Stimulated activated CD8-positive, alpha-beta memory T cell treated with anti-CD3 and anti-CD28 coated beads, Interleukin-4, amount 100 ng/mL, for 4 hours (primary cell): ENCODE results near the gene SMAD3.

Experiments
- DNase-seq, 2 donors: peaks; one replicate each; pipeline ENCODE4 v3.0.0-alpha.2; 2020; ENCODE audit warnings: low read depth in 2 of 2, low spot score in 1 of 2

Gene SMAD3

DNA sequence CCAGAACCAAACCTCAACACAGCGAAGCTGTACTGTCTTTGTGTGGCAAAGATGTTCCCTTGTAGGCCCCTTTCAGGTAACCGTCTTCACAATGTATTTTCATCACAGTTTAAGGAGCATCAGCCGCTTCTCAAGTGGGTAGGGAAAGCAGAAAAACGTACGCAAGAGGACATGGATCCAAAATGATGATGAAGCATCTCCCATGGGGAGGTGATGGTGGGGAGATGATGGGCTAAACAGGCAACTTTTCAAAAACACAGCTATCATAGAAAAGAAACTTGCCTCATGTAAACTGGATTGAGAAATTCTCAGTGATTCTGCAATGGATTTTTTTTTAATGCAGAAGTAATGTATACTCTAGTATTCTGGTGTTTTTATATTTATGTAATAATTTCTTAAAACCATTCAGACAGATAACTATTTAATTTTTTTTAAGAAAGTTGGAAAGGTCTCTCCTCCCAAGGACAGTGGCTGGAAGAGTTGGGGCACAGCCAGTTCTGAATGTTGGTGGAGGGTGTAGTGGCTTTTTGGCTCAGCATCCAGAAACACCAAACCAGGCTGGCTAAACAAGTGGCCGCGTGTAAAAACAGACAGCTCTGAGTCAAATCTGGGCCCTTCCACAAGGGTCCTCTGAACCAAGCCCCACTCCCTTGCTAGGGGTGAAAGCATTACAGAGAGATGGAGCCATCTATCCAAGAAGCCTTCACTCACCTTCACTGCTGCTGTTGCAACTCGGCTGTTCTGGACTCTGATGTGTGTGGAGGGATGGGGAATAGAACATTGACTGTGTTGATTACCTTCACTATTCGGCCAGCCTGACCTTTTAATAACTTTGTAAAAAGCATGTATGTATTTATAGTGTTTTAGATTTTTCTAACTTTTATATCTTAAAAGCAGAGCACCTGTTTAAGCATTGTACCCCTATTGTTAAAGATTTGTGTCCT lies 129.0 kb downstream of the SMAD3 start:
- no peak for DNase-seq

GRCh38 chr15:67195305-67195704 lies 129.9 kb downstream of the SMAD3 start:
- no peak for DNase-seq

- DNase-seq = no peak
These were observed 130.8 kb downstream of the SMAD3 start for GRCh38 chr15:67196222-67196621.

DNA sequence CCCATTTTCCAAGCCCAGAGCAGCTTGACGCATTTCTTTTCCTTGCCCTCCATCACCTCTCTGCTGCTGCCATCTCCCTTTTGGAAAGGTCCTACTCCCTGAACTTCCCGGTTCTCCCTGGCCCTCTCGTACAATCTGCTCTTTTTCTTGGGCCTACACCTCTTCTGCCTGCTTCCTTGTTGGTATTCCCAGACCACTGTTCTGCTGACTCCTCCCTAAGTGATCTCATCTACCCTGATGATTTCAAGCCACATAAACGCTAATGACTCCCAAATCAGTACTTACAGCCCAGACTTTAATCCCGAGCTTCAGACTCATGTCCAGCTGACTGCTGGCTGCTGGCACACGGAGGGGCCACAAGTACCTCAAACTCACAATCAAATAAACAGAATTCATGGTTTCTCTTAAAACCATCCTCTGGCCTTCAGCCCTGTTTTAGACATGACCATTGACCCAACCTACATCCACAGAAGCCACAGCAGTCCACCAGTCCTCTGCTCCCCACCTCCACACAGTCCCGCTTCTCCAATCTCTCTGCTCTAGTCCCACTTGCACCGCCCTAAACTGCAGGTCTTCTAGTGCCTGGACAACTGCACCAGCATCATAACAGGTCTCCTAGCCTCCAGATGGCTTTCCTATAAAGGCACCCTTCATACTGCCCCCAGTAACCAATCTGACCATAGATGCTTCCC lies 131.4 kb downstream of the SMAD3 start:
- no peak for DNase-seq

DNA sequence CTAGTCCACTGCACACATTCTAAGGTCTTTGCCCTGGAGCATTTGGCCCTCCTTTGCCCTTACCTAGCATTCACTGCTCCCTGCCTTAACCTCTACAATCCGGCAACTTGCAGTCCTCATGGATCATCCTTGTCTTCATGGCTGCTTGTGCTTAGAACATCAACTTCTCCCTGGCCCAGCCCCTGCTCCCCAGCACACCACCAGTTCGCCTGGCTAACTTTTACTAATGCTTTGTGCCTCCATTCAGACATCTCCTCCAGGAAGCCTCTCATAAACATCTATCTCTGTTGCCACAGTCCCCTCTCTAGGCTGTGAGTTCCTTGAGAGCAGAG lies 131.9 kb downstream of the SMAD3 start:
- DNase-seq = no peak

DNA sequence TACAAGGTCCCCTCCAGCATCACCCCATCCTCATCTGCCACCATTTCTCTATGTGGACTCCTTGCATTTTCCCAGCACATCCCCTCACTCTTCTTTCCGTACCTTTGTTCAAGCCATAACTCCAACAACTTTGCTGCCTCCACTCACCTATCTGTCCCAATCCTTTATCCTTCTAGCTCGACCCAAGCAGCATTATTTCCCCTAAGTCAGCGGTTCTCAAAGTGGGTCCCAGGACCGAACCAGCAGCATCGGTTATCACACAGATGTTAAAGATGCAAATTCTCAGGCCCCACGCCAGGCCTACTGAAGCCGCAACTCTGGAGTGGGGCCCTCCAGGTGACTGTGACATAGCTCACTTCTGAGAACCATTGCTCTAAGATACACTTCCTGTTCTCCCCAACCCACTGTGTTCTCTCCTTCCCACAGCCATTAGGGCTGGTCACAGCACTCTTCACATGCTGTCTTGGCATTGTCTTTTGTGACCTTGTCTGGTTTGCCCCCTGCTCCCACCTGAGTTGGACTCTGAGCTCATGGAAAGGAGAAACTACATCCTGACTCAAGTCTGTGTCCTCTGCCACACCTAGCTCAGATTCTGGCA lies 132.9 kb downstream of the SMAD3 start:
- no peak for DNase-seq

DNA sequence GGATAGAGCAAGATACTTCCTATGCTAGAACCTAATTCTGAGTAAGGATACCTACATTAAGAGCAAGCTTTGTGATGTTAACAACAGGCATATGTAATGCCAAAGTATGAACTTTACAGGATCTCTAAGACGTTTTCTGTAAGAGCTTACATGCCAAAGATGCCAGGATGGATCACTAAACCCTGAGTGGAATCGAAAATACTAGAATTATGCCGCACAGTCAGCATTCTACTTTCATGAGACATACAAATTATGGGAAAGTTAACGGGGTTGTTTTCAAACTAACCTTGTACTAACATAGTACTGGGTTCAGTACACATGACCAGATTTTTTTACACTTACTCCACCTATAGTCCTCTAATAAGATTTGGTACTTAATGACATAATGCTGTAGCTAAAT lies 134.0 kb downstream of the SMAD3 start:
- no peak for DNase-seq

- no peak for DNase-seq
These were observed 134.7 kb downstream of the SMAD3 start for GRCh38 chr15:67199881-67200763.

DNA sequence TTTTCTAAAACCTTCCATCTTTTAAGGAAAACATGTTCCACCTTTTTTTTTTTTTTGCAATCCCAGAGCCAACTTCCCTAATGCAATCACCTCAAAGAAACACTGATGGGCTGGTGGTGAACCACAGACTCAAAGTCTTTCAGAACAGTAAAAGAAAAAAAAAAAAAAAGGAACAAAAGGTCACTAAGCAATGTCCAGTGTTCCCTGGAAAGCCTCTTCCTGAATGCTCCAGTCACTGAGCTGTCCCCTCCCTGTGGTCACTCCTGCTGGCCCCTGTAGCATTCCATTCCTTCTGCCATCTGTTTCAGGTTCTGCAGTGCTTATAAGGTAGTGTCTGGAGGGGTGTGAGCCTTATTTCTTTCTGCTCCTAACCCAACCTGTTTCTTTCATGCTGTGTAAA lies 135.7 kb downstream of the SMAD3 start:
- no peak for DNase-seq

DNA sequence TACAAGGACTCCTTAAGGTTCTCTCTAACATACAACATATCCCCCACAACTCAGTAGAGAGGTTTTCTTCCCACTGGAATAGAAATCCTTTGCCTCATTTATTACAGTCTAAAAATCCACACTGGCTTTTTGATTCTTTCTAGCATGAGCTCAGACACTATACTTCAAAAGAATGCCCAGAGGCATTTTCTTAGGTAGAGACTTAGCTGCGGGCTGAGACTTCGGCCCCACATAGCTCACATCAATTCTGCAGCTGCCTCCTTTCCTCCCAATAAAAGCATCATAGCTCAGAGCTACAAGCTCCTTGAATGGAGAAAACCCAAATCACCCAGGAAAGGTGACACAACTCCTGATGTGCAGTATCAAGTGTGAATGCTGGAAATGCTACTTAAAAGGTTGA lies 136.7 kb downstream of the SMAD3 start:
- DNase-seq = no peak

DNA sequence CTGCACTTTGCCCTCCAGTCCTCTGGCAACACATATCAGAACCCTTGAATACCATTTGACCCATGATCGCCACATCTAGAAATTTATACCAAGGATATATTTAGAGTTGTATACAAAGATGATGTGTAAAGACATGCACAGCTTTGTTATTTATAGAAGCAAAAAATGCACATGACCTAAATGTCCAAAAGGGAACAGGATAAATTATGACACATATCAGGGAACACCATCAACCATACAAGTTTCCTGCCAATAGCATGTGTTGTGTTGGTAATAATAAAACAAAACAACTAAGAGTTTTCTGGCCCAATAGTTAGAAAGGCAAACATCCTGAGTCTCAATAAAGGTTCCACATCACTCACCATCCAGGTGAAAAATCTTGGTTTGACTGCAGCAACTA lies 137.6 kb downstream of the SMAD3 start:
- DNase-seq = no peak

DNA sequence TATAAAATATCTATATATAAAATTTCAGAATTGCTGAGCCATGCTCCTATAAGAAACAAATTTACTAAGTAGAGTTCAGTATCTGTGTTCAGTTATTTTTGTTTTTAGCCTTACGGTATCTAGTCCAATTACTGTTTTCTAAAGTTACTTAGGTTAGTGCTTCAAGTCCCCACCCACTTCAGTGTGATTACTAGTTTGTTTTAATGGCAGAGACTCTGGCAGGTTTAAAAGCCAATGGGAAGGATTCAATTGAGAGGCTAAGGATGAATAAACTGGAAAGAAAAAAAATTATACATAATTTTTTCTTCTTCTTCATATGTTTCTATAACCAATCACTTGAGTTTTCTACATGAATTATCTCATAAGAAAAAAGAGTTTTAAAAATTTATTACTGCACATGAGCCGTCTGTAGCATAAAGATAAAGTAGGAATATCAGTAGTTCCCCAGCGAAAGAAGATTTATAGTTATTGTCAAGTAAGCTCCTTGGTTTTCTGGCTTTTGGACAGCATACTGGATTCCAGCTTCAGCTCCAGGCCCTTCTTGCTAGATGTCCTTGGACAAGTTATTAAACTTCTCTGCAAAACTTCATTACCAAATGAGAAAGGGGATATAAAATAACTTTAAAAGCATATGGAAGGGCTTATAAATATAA lies 142.3 kb downstream of the SMAD3 start:
- no peak for DNase-seq

GRCh38 chr15:67208396-67208795 lies 143.0 kb downstream of the SMAD3 start:
- DNase-seq = no peak

- DNase-seq = no peak
These were observed 145.3 kb downstream of the SMAD3 start for GRCh38 chr15:67210555-67211168.

DNA sequence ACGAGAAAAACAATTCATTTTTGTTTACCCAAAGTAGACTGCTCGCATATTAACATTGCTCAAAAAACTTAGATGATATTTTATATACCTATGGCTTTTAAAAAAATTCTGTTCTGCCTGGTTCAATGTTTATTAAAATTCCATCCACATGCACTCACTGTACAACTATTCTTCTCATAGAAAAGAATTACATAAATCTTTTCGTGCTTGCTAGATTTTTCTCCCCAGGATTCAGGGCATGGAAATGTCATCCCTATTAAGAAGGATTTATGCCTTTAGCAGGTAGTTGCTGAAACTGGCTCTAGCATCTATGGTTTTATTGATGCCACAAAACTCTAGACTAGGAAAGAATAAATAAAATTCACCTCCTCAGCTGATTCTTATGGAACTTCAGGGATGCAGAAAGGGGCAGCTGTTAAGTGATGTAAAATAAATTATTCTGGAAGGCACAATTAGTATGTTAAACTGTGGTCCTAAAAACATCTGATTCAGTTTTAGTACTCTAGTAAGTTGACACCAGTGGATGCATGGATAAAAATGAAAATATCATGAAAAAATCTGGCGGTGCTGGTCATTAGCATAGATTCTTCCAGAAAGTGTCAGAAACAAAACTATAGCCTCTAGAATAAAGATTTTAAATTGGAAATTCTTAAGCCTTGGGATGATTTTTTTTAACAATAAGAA lies 147.4 kb downstream of the SMAD3 start:
- DNase-seq = no peak

GRCh38 chr15:67215102-67215501 lies 149.7 kb downstream of the SMAD3 start:
- no peak for DNase-seq

DNA sequence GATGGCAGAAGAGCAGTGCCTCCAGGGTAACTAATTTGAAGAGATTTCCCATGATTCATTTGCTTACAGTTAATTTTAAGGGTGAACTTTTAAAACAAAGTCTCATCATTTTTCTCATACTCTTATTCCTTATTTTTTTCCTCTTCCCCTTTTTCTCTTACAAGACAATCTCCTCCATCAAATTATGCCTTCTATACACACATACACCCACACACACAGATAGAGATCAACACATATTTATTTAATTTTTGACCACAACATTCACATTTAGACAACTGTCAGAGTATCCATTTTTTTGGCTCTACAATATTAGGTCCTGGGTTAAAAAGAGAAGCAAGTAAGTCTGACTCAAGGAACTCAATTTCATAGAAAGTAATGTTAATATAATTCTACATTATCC lies 151.5 kb downstream of the SMAD3 start:
- DNase-seq = no peak

DNA sequence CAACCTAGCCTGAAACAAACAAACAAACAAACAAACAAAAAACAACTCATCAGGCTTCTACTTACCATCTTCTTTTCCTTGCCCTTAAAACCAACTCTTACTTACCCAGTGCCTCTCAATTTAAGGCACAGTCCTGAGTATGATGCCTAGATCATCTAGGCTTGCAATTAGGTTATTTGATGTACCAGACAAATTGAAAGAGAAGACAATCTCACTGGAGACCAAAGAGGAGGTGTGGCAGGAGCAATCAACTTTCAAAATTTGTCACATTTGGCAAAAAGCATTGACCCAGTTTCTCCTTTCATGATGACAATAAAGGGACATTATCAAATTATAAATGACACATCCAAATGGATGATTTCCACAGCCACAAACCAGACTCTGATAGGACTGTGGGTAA lies 153.0 kb downstream of the SMAD3 start:
- DNase-seq = no peak

- no peak for DNase-seq
These were observed 153.9 kb downstream of the SMAD3 start for GRCh38 chr15:67219288-67219687.

- no peak for DNase-seq
These were observed 159.5 kb downstream of the SMAD3 start for GRCh38 chr15:67224889-67225288.
